Measurements from ENCODE around the gene OMG. TPM values are rescaled to one million over a fixed set of nuclear protein-coding genes. Genes with fewer than 3 reads are reported as not detected.
"Not testable (repeated sequence)": the region's sequence is repeated elsewhere in the genome, so short reads cannot be mapped to it uniquely, and the experiment has no call there.

Gene OMG
- polyA plus RNA-seq, 1 of the 3 experiments (the other 2 are of a cell fraction), result 0.61 TPM

GRCh38 chr17:31266042-31266441 is 31.0 kb downstream of the OMG start:
- H3K27me3 ChIP-seq (ENCODE audit: insufficient read depth), result no peaks in the 10 kb centered on the region
- H3K9me2 ChIP-seq, result peaks cover 4% of the 10 kb centered on the region; the same call in 1 of the 2 replicates
- TF ChIP-seq, protein P1, sequence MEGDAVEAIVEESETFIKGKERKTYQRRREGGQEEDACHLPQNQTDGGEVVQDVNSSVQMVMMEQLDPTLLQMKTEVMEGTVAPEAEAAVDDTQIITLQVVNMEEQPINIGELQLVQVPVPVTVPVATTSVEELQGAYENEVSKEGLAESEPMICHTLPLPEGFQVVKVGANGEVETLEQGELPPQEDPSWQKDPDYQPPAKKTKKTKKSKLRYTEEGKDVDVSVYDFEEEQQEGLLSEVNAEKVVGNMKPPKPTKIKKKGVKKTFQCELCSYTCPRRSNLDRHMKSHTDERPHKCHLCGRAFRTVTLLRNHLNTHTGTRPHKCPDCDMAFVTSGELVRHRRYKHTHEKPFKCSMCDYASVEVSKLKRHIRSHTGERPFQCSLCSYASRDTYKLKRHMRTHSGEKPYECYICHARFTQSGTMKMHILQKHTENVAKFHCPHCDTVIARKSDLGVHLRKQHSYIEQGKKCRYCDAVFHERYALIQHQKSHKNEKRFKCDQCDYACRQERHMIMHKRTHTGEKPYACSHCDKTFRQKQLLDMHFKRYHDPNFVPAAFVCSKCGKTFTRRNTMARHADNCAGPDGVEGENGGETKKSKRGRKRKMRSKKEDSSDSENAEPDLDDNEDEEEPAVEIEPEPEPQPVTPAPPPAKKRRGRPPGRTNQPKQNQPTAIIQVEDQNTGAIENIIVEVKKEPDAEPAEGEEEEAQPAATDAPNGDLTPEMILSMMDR (IDR thresholded peaks at IDR 0.05), result peak; percentile 36; the same call in 1 of the 2 replicates
- TF ChIP-seq PBX3 (IDR thresholded peaks at IDR 0.05), result no peak
- TF ChIP-seq FOXM1 (IDR thresholded peaks at IDR 0.05; ENCODE audit: low read depth), result no peak
- H3K4me3 ChIP-seq (ENCODE audit: low read depth in 2 of 2, low read length in 1 of 2), result no peak overlapping the region
- no peak overlapping the region for H2AFZ ChIP-seq (ENCODE audit: low read depth)
- ChIA-PET POLR2A (no interaction called here), CTCF (interaction anchor here (1.2 to 2.3 kb wide), 3 partner anchors 9 to 256 kb away, joined by 3 to 11 read pairs (median 4); no protein-coding TSS in a partner anchor)
- no peak overlapping the region for H3K4me2 ChIP-seq
- peaks cover 46% of the 10 kb centered on the region for H3F3A ChIP-seq (replicated peaks; ENCODE audit: insufficient read depth)
- H3K79me2 ChIP-seq (ENCODE audit: insufficient read depth), result no peaks in the 10 kb centered on the region
- peaks cover 5 to 26% of the 10 kb centered on the region in 2 experiments for H3K4me1 ChIP-seq (ENCODE audit: control insufficient read depth in 1 of 2, insufficient read depth in 2 of 2, low read depth in 1 of 2, low read length in 1 of 2)
- H3K27ac ChIP-seq (ENCODE audit: low read depth in 2 of 2, low read length in 1 of 2), result peak overlapping the region in 1 of 2 experiments; percentile 33; a peak in 1 of 4 replicates
- H3K9me3 ChIP-seq, result no peaks in the 10 kb centered on the region
- H3K36me3 ChIP-seq (replicated peaks in 1 of 2; ENCODE audit: control insufficient read depth in 1 of 2, insufficient read depth in 2 of 2, low read length in 1 of 2), result peaks cover 33 to 51% of the 10 kb centered on the region in 2 experiments
- WGBS (ENCODE audit: low lambda C conversion rate), result 95% methylated on average over 2 of the region's 2 CpGs
- no peak overlapping the region for H3K9ac ChIP-seq
- DNase-seq, result no peak
- H4K20me1 ChIP-seq (ENCODE audit: insufficient read depth), result no peaks in the 10 kb centered on the region

GRCh38 chr17:31262923-31263322 is 34.1 kb downstream of the OMG start:
- H3K27me3 ChIP-seq (ENCODE audit: insufficient read depth); H3K4me2 ChIP-seq; H3K27ac ChIP-seq (ENCODE audit: low read depth in 2 of 2, low read length in 1 of 2); H2AFZ ChIP-seq (ENCODE audit: low read depth); H4K20me1 ChIP-seq (ENCODE audit: insufficient read depth); H3K9ac ChIP-seq; H3K4me3 ChIP-seq (ENCODE audit: low read depth in 2 of 2, low read length in 1 of 2); H3K79me2 ChIP-seq (ENCODE audit: insufficient read depth); CTCF ChIA-PET; H3K9me3 ChIP-seq; H3K4me1 ChIP-seq (ENCODE audit: control insufficient read depth in 1 of 2, insufficient read depth in 2 of 2, low read depth in 1 of 2, low read length in 1 of 2); DNase-seq; H3K9me2 ChIP-seq: not testable (repeated sequence)
- POLR2A ChIA-PET, result interaction anchor here (1.1 kb wide), 1 partner anchor 27 kb away, joined by 3 read pairs; no protein-coding TSS in a partner anchor
- Histone ChIP-seq H3K36me3 (replicated peaks in 1 of 2; ENCODE audit: control insufficient read depth in 1 of 2, insufficient read depth in 2 of 2, low read length in 1 of 2) (peaks cover 60 to 71% of the 10 kb centered on the region in 2 experiments), H3F3A (replicated peaks; ENCODE audit: insufficient read depth) (peaks cover 30% of the 10 kb centered on the region)
- 100% methylated on average over 1 of the region's 1 CpG for WGBS (ENCODE audit: low lambda C conversion rate)

DNA sequence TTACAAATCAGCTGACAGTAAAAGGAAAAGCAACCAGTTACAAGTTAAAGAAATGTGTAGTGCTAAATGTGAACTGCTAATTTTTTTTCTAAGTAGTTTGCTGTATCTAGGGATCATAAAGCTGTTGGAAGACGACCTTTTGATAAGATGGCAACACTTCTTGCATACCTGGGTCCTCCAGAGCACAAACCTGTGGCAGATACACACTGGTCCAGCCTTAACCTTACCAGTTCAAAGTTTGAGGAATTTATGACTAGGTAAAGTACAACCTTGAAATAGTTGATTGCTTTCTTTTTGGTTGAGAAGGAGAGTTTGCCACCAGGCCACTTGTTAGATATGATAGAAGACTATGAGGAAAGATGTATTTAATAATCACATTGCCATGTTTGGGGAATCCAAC is 35.4 kb downstream of the OMG start:
- Histone ChIP-seq H2AFZ (ENCODE audit: low read depth) (no peak overlapping the region), H4K20me1 (ENCODE audit: insufficient read depth) (no peaks in the 10 kb centered on the region), H3K4me3 (ENCODE audit: low read depth in 2 of 2, low read length in 1 of 2) (no peak overlapping the region), H3K9me3 (no peaks in the 10 kb centered on the region), H3K4me2 (no peak overlapping the region), H3K36me3 (replicated peaks in 1 of 2; ENCODE audit: control insufficient read depth in 1 of 2, insufficient read depth in 2 of 2, low read length in 1 of 2) (peaks cover 67 to 76% of the 10 kb centered on the region in 2 experiments), H3F3A (replicated peaks; ENCODE audit: insufficient read depth) (peaks cover 19% of the 10 kb centered on the region), H3K4me1 (ENCODE audit: control insufficient read depth in 1 of 2, insufficient read depth in 2 of 2, low read depth in 1 of 2, low read length in 1 of 2) (no peaks in the 10 kb centered on the region; a peak in 1 of 4 replicates), H3K9ac (no peak overlapping the region), H3K27me3 (ENCODE audit: insufficient read depth) (no peaks in the 10 kb centered on the region), H3K27ac (ENCODE audit: low read depth in 2 of 2, low read length in 1 of 2) (no peak overlapping the region), H3K9me2 (peaks cover 4% of the 10 kb centered on the region; the same call in 1 of the 2 replicates), H3K79me2 (ENCODE audit: insufficient read depth) (no peaks in the 10 kb centered on the region)
- ChIA-PET POLR2A (no interaction called here), CTCF (no interaction called here)
- WGBS (ENCODE audit: low lambda C conversion rate), result 82% methylated on average over 1 of the region's 1 CpG
- DNase-seq, result no peak
- TF ChIP-seq TCF12 (IDR thresholded peaks at IDR 0.05), result no peak
- no peak for TF ChIP-seq TEAD4 (IDR thresholded peaks at IDR 0.05; ENCODE audit: borderline replicate concordance, insufficient read depth)
- TF ChIP-seq YY1 (IDR thresholded peaks at IDR 0.05; ENCODE audit: low read depth), result no peak
- no peak for TF ChIP-seq TAF1 (IDR thresholded peaks at IDR 0.05; ENCODE audit: borderline replicate concordance, low read depth, low read length)
- TF ChIP-seq NFIC (IDR thresholded peaks at IDR 0.05; ENCODE audit: borderline replicate concordance), result no peak
- no peak for TF ChIP-seq PBX3 (IDR thresholded peaks at IDR 0.05)
- TF ChIP-seq FOXM1 (IDR thresholded peaks at IDR 0.05; ENCODE audit: low read depth), result no peak
- TF ChIP-seq, protein P2, sequence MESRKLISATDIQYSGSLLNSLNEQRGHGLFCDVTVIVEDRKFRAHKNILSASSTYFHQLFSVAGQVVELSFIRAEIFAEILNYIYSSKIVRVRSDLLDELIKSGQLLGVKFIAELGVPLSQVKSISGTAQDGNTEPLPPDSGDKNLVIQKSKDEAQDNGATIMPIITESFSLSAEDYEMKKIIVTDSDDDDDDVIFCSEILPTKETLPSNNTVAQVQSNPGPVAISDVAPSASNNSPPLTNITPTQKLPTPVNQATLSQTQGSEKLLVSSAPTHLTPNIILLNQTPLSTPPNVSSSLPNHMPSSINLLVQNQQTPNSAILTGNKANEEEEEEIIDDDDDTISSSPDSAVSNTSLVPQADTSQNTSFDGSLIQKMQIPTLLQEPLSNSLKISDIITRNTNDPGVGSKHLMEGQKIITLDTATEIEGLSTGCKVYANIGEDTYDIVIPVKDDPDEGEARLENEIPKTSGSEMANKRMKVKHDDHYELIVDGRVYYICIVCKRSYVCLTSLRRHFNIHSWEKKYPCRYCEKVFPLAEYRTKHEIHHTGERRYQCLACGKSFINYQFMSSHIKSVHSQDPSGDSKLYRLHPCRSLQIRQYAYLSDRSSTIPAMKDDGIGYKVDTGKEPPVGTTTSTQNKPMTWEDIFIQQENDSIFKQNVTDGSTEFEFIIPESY (IDR thresholded peaks at IDR 0.05; ENCODE audit: borderline replicate concordance, low read depth), result no peak
- no peak for TF ChIP-seq POLR2AphosphoS5 (IDR thresholded peaks at IDR 0.05; ENCODE audit: low read depth, low read length)
- TF ChIP-seq, protein P3, sequence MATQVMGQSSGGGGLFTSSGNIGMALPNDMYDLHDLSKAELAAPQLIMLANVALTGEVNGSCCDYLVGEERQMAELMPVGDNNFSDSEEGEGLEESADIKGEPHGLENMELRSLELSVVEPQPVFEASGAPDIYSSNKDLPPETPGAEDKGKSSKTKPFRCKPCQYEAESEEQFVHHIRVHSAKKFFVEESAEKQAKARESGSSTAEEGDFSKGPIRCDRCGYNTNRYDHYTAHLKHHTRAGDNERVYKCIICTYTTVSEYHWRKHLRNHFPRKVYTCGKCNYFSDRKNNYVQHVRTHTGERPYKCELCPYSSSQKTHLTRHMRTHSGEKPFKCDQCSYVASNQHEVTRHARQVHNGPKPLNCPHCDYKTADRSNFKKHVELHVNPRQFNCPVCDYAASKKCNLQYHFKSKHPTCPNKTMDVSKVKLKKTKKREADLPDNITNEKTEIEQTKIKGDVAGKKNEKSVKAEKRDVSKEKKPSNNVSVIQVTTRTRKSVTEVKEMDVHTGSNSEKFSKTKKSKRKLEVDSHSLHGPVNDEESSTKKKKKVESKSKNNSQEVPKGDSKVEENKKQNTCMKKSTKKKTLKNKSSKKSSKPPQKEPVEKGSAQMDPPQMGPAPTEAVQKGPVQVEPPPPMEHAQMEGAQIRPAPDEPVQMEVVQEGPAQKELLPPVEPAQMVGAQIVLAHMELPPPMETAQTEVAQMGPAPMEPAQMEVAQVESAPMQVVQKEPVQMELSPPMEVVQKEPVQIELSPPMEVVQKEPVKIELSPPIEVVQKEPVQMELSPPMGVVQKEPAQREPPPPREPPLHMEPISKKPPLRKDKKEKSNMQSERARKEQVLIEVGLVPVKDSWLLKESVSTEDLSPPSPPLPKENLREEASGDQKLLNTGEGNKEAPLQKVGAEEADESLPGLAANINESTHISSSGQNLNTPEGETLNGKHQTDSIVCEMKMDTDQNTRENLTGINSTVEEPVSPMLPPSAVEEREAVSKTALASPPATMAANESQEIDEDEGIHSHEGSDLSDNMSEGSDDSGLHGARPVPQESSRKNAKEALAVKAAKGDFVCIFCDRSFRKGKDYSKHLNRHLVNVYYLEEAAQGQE (IDR thresholded peaks at IDR 0.05; ENCODE audit: low read depth, low read length), result no peak

Data from SK-N-SH (cell line).